ENCODE results near the gene ST3GAL3. TPM values are rescaled to one million over a fixed set of nuclear protein-coding genes. Genes with fewer than 3 reads are reported as not detected.

ST3GAL3 gene
- total and polyA plus RNA-seq, 10 of the 15 experiments (the other 5 are each of a cell fraction or from before 2014, with no cell fraction given): 1.2 to 19.3 (median 11.0) TPM

GRCh38 chr1:43802356-43802980 is 95.1 kb downstream of the ST3GAL3 start:
- no peak overlapping the region for H2AFZ ChIP-seq (ENCODE audit: control insufficient read depth, low read depth, low read length)
- POLR2A ChIA-PET: no interaction called here
- CTCF ChIA-PET: interaction anchor here (0.7 to 1.0 kb wide), 3 partner anchors 15 to 132 kb away, joined by 3 read pairs; no protein-coding TSS in a partner anchor
- in situ Hi-C loops (cut with MboI): no loop called here
- no peak overlapping the region for H3K4me2 ChIP-seq (ENCODE audit: control insufficient read depth, insufficient read depth)
- WGBS (ENCODE audit: insufficient coverage, insufficient replicate concordance, low lambda C conversion rate, missing lambda C conversion rate): 96% methylated on average over 4 of the region's 4 CpGs
- H3K79me2 ChIP-seq (ENCODE audit: control insufficient read depth, insufficient read depth, low read length): no peaks in the 10 kb centered on the region
- SMC1A ChIA-PET (ENCODE audit: uncharacterized antibody, unreplicated experiment): interaction anchor here (1.0 kb wide), 1 partner anchor 17 kb away, joined by 4 read pairs; no protein-coding TSS in a partner anchor
- DNase-seq (ENCODE audit: low read depth, low spot score) (no peak), ATAC-seq (no peak), FAIRE-seq (no peak)
- H3K36me3 ChIP-seq (ENCODE audit: control insufficient read depth in 2 of 2, insufficient read depth in 2 of 2, low read length in 1 of 2): no peaks in the 10 kb centered on the region; a peak in 1 of 4 replicates
- no peaks in the 10 kb centered on the region for H3K9me3 ChIP-seq (replicated peaks; ENCODE audit: control insufficient read depth, insufficient read depth, low read length)
- no peak overlapping the region for H3K9ac ChIP-seq (ENCODE audit: control insufficient read depth, insufficient read depth, low read length)
- no peaks in the 10 kb centered on the region for H3K4me1 ChIP-seq (ENCODE audit: control insufficient read depth, insufficient read depth, low read length)
- TF ChIP-seq RCOR1 (conservative IDR thresholded peaks at IDR 0.05; ENCODE audit: low read depth, low read length) (no peak), SRF (IDR thresholded peaks at IDR 0.05; ENCODE audit: low read depth in 2 of 2, low read length in 2 of 2) (no peak), CBX5 (IDR thresholded peaks at IDR 0.05; ENCODE audit: low read depth) (no peak), PAX8 (IDR thresholded peaks at IDR 0.05) (no peak), BCLAF1 (IDR thresholded peaks at IDR 0.05) (no peak), FOS (IDR thresholded peaks at IDR 0.05; ENCODE audit: borderline replicate concordance, extremely low read depth, insufficient read length) (no peak), DPF2 (IDR thresholded peaks at IDR 0.05) (no peak), SIN3A (IDR thresholded peaks at IDR 0.05; ENCODE audit: low read depth, low read length) (no peak), IKZF1 (conservative IDR thresholded peaks at IDR 0.05) (no peak), RAD21 (IDR thresholded peaks at IDR 0.05; ENCODE audit: insufficient read depth, low read depth, low read length) (no peak), CEBPZ (IDR thresholded peaks at IDR 0.05; ENCODE audit: low read depth, low read length) (no peak), MYB (IDR thresholded peaks at IDR 0.05; ENCODE audit: borderline replicate concordance, low read depth, low read length) (no peak), RBBP5 (conservative IDR thresholded peaks at IDR 0.05) (no peak), NRF1 (conservative IDR thresholded peaks at IDR 0.05; ENCODE audit: low read depth, low read length) (no peak), MAX (IDR thresholded peaks at IDR 0.05; ENCODE audit: low read depth, low read length) (no peak)
- BruUV-seq (replicated peaks): no TSS peak
- intact Hi-C loops (cut with micrococcal nuclease; ENCODE audit: unreplicated experiment): no loop called here
- RAD21 ChIA-PET (ENCODE audit: unreplicated experiment): interaction anchor here (1.1 to 1.3 kb wide), 2 partner anchors 37 to 39 kb away, joined by 3 to 4 read pairs; no protein-coding TSS in a partner anchor
- no peak overlapping the region for H3K27ac ChIP-seq (ENCODE audit: control insufficient read depth, insufficient read depth)
- H3K27me3 ChIP-seq (replicated peaks in 1 of 2; ENCODE audit: control insufficient read depth in 2 of 2, insufficient read depth in 2 of 2, low read length in 1 of 2): no peaks in the 10 kb centered on the region
- H3K4me3 ChIP-seq: no peak overlapping the region
- H4K20me1 ChIP-seq (ENCODE audit: control insufficient read depth, insufficient read depth): no peaks in the 10 kb centered on the region

Data from GM12878 (cell line).